Fibroblast of gingiva (primary cell): ENCODE results near the gene ANKS3.

Source experiments
- DNase-seq: peaks from one replicate; pipeline ENCODE4 v3.0.0-alpha.2; 2011; ENCODE audit warnings: low read depth

Gene ANKS3

GRCh38 chr16:4724661-4725270, 9.3 kb downstream of the ANKS3 start:
- DNase-seq: no peak

DNA sequence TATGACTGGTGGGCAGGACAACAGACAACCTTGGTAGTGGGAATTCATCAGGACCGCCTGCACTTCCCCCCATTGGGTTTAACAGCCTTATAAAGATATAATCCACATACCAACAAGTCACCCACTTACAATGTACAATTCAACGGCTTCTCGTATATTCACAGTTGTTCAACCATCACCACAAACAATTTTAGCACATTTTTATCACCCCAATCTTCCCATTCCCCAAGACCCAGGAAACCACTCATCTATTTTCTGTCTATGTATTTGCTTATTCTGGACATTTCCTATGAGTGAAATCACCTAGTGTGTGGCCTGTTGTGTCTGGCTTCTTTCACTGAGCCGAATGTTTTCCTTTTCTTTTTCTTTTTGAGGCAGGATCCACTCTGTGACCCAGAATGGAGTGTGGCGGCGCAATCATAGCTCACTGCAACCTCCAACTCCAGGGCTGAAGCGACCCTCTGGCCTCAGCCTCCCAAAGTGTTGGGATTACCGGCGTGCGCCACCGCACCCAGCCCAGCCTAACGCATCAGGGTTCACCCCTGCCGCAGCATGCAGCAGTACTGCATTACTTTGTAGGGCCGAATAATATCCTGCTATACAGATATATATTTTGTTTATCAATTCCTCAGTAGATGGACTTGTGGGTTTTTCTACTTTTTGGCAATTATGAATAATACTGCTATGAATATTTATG, 10.9 kb downstream of the ANKS3 start:
- no peak for DNase-seq

GRCh38 chr16:4718466-4718865, 15.6 kb downstream of the ANKS3 start:
- DNase-seq: no peak

DNA sequence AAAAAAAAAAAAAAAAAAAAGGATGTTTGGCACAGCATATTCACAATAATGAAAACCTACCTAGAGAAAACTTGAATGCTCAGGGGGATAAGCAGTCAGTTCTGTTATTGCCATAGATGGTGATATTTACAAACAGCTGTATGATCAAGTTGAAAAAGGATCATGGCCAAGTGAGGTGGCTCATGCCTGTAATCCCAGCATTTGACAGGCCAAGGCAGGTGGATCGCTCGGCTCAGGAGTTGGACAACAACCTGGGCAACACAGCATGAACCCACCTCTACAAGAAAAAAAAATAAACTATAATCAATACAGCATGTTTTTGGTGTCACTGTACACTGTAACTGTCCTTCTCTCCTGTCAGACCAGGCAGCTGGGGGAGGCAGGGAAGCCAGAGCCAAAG, 19.1 kb downstream of the ANKS3 start:
- DNase-seq: no peak

GRCh38 chr16:4713663-4714501, 20.2 kb downstream of the ANKS3 start:
- DNase-seq: no peak

DNA sequence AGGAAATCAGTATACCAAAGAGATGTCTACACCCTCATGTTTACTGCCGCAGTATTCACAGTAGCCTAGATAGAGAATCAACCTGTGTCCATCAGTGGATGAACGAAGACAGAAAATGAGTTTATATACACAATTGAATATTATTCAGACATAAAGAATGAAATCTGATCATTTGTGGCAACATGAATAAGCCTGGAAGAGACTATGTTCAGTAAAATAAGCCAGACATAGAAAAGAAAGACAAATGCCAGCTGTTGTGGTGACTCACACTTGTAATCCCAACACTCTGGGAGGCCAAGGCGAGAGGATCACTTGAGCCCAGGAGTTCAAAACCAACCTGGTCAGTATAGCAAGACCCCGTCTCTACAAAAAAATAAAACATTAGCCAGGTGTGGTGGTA, 24.6 kb downstream of the ANKS3 start:
- DNase-seq: no peak

- DNase-seq: no peak
Measured at GRCh38 chr16:4706871-4707270, 27.2 kb downstream of the ANKS3 start.

DNA sequence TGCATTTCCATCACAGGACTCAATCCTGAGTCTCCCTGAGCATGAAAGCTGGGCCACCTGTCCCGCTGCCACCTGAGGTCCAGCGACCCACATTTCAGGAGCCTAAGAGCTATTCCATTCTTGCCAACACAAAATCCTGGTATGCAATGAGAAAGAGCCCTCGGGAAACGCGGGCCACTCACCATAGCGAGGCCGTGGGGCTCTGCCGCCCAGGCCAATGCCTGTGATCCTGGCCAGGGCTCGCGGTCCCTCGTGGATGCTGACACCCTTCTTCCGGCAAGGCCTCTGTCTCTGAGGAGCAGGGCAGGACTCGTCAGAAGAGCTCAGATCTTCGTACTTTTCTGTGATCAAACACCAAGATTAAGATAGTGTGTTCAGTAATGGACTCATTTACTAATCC, 29.2 kb downstream of the ANKS3 start:
- no peak for DNase-seq

GRCh38 chr16:4704491-4704890, 29.6 kb downstream of the ANKS3 start:
- DNase-seq: no peak

DNA sequence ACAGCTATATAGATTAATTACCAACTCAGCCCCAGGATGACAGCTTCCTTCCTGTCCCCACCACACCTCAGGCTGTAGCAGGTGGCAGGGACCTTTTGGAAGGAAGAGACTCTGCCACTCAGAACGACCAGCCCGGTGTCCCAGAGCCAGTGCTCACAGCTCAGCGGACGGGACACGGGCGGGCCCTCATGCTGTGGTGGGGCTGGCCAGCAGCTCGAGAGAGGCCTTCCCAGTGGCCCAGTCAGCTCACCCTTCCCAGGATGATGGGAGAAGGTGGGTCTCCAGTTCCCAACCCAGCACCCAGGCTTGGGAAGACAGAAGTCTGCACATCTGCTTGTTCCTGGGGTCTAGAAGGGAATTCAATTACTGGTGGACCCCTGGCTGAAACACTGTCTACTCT, 30.2 kb downstream of the ANKS3 start:
- DNase-seq: no peak

DNA sequence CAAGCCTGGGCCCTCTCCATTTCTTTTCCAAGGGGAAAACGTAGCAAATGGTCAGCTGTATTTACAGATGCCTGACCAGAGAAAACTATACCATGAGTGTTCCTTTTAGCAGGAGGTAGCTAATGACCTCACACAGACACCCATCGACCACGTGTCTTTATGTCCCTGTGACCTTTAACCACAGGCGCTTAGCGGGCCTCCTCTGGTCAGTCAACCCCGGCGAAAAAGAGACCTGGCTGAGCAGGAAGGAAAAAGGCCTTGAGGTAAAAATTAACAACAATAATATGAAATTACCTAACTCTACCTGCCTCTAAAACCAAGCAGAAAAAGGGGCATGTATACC, 31.6 kb downstream of the ANKS3 start:
- no peak for DNase-seq

DNA sequence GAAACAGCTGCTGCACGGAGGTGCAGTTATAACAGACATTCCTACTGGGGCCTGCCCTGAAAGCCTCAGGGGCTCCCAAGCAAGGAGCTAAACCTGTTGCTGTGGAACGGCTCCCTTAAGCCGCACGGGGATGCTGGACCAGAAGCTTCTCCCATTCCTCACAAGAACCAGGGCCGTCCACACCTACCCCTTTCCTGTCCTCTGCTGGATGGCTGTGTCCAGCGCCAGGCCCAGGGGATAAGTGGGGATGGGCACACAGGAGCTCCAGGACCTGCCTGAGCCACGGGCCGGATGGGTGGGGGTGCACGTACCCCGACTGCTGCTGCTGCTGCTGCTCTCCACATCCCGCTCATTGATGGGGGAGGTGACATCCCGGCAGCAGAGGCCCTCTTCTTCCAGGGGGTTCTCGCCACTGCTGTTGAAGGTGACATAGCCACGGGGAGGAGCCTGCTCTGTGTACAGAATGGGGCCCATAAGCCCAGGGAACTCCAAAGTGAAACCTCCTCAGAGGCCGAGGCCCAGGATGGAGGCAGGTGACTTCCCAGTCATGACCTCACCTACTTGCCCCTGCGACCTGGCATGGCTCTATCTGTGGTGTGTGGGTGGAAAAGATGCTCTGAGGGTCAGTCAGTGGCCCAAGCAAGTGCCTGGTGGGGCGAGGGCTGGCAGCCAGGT, 32.1 kb downstream of the ANKS3 start:
- no peak for DNase-seq

GRCh38 chr16:4700997-4701743, 32.9 kb downstream of the ANKS3 start:
- no peak for DNase-seq

DNA sequence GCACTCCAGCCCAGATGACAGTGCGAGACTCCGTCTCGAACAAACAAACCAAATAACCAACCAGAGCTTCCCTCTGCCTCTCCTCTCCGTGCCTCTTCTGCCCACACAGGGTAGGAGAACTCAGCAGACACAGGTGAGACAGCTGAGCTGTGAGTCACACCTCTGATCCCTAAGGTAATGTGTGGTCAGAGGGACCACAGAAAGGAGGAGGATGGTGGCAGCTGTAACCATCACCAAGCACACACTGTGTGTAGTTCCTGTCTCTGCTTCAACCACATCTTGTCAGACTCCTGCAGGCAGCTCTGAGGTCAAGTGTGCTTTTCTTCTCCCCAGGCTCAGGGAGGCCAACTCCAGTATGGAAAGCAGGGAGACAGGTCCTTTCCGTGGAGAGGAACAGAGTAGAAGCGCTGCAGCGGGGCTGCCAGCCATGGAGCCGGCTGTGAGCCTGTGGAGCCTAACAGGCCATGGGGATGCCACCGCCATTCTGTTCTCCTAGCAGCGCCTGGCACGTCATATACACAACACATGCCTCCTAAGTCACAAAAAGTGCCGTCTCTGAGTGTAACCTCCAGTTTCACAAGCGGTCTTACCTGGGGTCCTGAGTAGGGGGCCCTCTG, 33.6 kb downstream of the ANKS3 start:
- DNase-seq: no peak

DNA sequence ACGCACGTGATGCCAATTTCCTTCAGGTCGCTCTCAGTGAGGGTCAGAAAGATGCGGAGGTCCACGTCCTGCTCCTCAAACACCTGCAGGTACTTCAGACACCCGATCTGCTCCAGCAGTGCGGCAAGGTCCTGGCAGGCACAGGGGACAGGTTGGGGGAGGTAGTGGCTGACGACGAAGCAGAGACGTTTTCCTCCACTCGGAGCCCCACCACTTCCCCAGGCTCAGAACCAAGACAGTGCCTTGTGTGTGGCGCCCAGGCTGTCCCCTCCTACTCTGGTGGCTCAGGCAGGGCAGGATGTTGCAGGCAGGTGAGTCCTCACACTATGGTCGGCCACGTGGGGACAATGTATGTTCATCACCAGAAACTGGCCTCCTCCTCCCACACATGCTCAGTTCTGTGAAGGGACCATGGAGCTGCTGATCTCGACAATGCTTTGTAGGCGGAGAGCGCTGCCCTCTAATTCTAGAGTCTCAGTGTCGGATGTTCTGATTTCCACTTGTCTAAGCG, 35.0 kb downstream of the ANKS3 start:
- no peak for DNase-seq

- DNase-seq: no peak
Measured at GRCh38 chr16:4698321-4699045, 35.6 kb downstream of the ANKS3 start.

DNA sequence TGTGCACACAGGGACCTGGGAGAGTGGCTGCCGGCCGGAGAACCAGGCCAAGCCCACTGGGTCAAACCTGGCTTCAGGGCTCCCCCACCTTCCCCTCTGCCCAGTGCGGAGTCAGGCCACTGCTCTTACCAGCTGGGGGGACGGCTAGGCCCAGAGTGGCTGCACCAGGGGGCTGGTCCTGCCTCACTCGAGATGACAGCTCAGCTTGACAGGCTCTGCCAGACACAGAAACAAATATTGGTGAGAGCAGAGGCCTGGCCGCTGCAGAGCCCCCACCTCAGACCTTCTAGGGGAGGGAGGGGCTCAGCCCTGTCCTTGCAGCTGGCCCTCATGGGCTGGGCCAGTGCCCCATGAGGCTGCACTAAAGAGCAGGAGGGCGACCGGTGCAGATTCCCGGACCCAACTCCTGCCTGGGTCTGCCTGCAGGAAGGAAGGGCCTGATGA, 36.2 kb downstream of the ANKS3 start:
- DNase-seq: no peak

GRCh38 chr16:4696905-4697847, 36.9 kb downstream of the ANKS3 start:
- DNase-seq: no peak

DNA sequence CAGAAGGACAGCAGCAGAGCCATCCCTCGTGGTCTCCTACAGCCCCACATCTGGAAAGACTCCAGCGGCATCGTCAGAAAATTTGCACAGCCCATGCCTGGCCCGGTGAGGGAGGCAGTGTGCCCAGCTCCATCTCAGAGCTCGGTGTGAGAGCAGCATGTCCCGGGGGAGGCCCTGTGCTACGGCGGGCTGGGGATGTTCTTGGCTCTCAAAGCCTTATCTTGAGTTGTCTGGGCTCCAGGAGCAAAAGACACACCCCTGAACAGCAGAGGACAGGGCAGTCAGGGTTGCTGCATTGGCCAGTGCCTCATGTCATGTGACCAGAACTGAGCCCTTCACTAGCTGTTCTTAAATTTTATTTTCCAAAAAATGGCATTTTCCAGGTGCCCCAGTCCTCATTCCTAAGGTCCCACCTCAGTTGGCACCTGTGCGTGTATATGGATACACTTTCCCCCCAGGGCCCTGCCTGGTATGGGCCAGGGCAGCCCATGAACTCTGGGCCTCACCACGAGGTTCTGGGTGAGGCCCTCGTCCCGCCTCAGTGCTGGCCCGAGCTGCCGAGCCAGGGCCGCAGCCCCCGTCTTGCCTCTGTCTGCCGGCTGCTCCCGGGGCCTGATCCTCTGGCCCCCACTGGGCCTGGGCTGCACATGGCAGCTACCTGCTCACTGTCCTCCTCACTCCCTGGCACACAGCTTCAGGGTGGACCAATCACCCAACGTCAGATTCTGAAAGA, 37.7 kb downstream of the ANKS3 start:
- no peak for DNase-seq
